ENCODE results near the gene COG5. TPM values are rescaled to one million over a fixed set of nuclear protein-coding genes. Genes with fewer than 3 reads are reported as not detected.
A peak's percentile ranks its signal among the peaks of the same experiment; 100 is the strongest.

The COG5 gene
- total and polyA plus RNA-seq, 9 of the 15 experiments (the other 6 are each of a cell fraction or from before 2014, with no cell fraction given): 15.3 to 75.1 (median 56.4) TPM

DNA sequence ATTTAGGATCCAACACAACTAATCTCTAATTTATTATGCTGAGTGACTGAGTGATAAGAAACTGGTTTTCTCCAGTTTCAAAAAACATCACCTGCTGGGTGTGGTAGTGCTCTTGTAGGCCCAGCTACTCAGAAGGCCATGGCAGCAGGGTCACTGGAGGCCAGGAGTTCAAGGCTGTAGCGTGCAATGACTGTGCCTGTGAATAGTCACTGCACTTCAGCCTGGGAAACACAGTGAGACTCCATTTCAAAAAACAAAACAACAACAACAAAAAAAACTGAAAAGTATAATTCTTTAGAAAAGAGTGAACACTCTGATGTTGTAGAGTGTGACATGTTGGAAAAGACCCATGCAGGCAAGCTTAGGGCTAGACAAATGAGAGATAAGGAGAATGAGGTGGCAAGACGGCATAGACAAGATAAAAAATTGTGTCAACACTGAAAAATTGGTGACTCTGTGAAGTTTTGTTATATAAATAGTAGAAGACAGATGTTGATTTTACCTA, 243.9 kb downstream of the COG5 start (continued):
- TF ChIP-seq EHMT2 (IDR thresholded peaks at IDR 0.05): peak; percentile 74; the same call in 1 of the 2 replicates
- TF ChIP-seq L3MBTL2 (IDR thresholded peaks at IDR 0.05): peak; percentile 75
- TF ChIP-seq ZC3H4 (CRISPR knock-in tag; IDR thresholded peaks at IDR 0.05; ENCODE audit: borderline replicate concordance): no peak
- TF ChIP-seq, protein P1, sequence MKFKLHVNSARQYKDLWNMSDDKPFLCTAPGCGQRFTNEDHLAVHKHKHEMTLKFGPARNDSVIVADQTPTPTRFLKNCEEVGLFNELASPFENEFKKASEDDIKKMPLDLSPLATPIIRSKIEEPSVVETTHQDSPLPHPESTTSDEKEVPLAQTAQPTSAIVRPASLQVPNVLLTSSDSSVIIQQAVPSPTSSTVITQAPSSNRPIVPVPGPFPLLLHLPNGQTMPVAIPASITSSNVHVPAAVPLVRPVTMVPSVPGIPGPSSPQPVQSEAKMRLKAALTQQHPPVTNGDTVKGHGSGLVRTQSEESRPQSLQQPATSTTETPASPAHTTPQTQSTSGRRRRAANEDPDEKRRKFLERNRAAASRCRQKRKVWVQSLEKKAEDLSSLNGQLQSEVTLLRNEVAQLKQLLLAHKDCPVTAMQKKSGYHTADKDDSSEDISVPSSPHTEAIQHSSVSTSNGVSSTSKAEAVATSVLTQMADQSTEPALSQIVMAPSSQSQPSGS (CRISPR knock-in tag; IDR thresholded peaks at IDR 0.05): no peak
- TF ChIP-seq ZNF41 (CRISPR knock-in tag; conservative IDR thresholded peaks at IDR 0.05): no peak
- TF ChIP-seq STAT5A (IDR thresholded peaks at IDR 0.05; ENCODE audit: borderline replicate concordance, low read length): no peak; the same call in 1 of the 2 replicates
- TF ChIP-seq, protein P2, sequence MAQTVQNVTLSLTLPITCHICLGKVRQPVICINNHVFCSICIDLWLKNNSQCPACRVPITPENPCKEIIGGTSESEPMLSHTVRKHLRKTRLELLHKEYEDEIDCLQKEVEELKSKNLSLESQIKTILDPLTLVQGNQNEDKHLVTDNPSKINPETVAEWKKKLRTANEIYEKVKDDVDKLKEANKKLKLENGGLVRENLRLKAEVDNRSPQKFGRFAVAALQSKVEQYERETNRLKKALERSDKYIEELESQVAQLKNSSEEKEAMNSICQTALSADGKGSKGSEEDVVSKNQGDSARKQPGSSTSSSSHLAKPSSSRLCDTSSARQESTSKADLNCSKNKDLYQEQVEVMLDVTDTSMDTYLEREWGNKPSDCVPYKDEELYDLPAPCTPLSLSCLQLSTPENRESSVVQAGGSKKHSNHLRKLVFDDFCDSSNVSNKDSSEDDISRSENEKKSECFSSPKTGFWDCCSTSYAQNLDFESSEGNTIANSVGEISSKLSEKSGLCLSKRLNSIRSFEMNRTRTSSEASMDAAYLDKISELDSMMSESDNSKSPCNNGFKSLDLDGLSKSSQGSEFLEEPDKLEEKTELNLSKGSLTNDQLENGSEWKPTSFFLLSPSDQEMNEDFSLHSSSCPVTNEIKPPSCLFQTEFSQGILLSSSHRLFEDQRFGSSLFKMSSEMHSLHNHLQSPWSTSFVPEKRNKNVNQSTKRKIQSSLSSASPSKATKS (CRISPR knock-in tag; IDR thresholded peaks at IDR 0.05): no peak
- TF ChIP-seq PTTG1 (tag; IDR thresholded peaks at IDR 0.05; ENCODE audit: low read depth): no peak
- TF ChIP-seq ZNF644 (tag; IDR thresholded peaks at IDR 0.05; ENCODE audit: low read depth): no peak; the same call in 1 of the 2 replicates
- TF ChIP-seq, protein P3, sequence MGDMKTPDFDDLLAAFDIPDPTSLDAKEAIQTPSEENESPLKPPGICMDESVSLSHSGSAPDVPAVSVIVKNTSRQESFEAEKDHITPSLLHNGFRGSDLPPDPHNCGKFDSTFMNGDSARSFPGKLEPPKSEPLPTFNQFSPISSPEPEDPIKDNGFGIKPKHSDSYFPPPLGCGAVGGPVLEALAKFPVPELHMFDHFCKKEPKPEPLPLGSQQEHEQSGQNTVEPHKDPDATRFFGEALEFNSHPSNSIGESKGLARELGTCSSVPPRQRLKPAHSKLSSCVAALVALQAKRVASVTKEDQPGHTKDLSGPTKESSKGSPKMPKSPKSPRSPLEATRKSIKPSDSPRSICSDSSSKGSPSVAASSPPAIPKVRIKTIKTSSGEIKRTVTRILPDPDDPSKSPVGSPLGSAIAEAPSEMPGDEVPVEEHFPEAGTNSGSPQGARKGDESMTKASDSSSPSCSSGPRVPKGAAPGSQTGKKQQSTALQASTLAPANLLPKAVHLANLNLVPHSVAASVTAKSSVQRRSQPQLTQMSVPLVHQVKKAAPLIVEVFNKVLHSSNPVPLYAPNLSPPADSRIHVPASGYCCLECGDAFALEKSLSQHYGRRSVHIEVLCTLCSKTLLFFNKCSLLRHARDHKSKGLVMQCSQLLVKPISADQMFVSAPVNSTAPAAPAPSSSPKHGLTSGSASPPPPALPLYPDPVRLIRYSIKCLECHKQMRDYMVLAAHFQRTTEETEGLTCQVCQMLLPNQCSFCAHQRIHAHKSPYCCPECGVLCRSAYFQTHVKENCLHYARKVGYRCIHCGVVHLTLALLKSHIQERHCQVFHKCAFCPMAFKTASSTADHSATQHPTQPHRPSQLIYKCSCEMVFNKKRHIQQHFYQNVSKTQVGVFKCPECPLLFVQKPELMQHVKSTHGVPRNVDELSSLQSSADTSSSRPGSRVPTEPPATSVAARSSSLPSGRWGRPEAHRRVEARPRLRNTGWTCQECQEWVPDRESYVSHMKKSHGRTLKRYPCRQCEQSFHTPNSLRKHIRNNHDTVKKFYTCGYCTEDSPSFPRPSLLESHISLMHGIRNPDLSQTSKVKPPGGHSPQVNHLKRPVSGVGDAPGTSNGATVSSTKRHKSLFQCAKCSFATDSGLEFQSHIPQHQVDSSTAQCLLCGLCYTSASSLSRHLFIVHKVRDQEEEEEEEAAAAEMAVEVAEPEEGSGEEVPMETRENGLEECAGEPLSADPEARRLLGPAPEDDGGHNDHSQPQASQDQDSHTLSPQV (IDR thresholded peaks at IDR 0.05): peak; percentile 87; the same call in 1 of the 2 replicates
- TF ChIP-seq ZSCAN32 (CRISPR knock-in tag; IDR thresholded peaks at IDR 0.05): no peak
- TF ChIP-seq MTA2 (IDR thresholded peaks at IDR 0.05; ENCODE audit: low read depth): peak; percentile 47; the same call in 1 of the 2 replicates
- TF ChIP-seq, protein P4, sequence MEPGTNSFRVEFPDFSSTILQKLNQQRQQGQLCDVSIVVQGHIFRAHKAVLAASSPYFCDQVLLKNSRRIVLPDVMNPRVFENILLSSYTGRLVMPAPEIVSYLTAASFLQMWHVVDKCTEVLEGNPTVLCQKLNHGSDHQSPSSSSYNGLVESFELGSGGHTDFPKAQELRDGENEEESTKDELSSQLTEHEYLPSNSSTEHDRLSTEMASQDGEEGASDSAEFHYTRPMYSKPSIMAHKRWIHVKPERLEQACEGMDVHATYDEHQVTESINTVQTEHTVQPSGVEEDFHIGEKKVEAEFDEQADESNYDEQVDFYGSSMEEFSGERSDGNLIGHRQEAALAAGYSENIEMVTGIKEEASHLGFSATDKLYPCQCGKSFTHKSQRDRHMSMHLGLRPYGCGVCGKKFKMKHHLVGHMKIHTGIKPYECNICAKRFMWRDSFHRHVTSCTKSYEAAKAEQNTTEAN (CRISPR knock-in tag; IDR thresholded peaks at IDR 0.05): no peak
- TF ChIP-seq, protein P5, sequence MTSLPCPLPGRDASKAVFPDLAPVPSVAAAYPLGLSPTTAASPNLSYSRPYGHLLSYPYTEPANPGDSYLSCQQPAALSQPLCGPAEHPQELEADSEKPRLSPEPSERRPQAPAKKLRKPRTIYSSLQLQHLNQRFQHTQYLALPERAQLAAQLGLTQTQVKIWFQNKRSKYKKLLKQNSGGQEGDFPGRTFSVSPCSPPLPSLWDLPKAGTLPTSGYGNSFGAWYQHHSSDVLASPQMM (CRISPR knock-in tag; IDR thresholded peaks at IDR 0.05): no peak
- no peak; the same call in 1 of the 2 replicates for TF ChIP-seq NR2C1 (IDR thresholded peaks at IDR 0.05)
- peak; percentile 51; the same call in 1 of the 2 replicates for TF ChIP-seq NR2C1 (tag; IDR thresholded peaks at IDR 0.05)
- peak; percentile 78 for TF ChIP-seq FOXA1 (IDR thresholded peaks at IDR 0.05; ENCODE audit: borderline replicate concordance)
- TF ChIP-seq, protein P6, sequence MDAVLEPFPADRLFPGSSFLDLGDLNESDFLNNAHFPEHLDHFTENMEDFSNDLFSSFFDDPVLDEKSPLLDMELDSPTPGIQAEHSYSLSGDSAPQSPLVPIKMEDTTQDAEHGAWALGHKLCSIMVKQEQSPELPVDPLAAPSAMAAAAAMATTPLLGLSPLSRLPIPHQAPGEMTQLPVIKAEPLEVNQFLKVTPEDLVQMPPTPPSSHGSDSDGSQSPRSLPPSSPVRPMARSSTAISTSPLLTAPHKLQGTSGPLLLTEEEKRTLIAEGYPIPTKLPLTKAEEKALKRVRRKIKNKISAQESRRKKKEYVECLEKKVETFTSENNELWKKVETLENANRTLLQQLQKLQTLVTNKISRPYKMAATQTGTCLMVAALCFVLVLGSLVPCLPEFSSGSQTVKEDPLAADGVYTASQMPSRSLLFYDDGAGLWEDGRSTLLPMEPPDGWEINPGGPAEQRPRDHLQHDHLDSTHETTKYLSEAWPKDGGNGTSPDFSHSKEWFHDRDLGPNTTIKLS (IDR thresholded peaks at IDR 0.05; ENCODE audit: borderline replicate concordance, low read depth): peak; percentile 61; the same call in 1 of the 2 replicates
